Measurements from ENCODE around the gene GRAP2. TPM values are rescaled to one million over a fixed set of nuclear protein-coding genes. Genes with fewer than 3 reads are reported as not detected.
"Not testable (repeated sequence)": the region's sequence is repeated elsewhere in the genome, so short reads cannot be mapped to it uniquely, and the experiment has no call there.

GRAP2 gene
- total and polyA plus RNA-seq, 8 donors: 0.42 to 1.3 (median 0.79) TPM

DNA sequence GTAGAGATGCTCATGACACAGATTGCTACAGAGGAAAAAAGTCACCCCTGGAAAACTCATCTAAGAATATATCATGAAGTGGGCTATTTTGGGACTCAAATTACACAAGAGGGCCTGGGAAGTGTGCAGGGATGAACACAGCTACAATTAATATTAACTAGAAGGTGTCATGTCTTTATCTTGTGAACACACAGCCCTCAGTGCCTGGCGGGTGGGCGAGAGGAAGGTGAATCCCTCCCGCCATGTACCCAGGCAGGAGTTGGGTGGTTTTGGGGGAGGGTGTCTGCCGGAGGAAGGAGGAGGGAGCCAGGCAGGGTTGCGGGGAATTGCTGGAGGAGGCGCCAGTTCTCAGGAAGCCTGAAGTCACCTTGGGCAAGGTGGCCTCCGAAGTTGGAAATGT, 88.7 kb downstream of the GRAP2 start:
- Histone ChIP-seq H3K27me3 (peaks cover 0 to 2% (median 0%) of the 10 kb centered on the region in 4 donors), H3K4me1 (peaks cover 2 to 16% (median 13%) of the 10 kb centered on the region in 3 donors), H3K36me3 (no peaks in the 10 kb centered on the region), H3K9me3 (no peaks in the 10 kb centered on the region), H3K27ac (no peak overlapping the region), H3K4me3 (no peak overlapping the region)
- TF ChIP-seq, protein P1, sequence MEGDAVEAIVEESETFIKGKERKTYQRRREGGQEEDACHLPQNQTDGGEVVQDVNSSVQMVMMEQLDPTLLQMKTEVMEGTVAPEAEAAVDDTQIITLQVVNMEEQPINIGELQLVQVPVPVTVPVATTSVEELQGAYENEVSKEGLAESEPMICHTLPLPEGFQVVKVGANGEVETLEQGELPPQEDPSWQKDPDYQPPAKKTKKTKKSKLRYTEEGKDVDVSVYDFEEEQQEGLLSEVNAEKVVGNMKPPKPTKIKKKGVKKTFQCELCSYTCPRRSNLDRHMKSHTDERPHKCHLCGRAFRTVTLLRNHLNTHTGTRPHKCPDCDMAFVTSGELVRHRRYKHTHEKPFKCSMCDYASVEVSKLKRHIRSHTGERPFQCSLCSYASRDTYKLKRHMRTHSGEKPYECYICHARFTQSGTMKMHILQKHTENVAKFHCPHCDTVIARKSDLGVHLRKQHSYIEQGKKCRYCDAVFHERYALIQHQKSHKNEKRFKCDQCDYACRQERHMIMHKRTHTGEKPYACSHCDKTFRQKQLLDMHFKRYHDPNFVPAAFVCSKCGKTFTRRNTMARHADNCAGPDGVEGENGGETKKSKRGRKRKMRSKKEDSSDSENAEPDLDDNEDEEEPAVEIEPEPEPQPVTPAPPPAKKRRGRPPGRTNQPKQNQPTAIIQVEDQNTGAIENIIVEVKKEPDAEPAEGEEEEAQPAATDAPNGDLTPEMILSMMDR (IDR thresholded peaks at IDR 0.05): no peak
- intact Hi-C loops (cut with DNase I): no loop called here
- DNase-seq: no peak
- ATAC-seq: no peak
- 90 to 92% methylated on average over 7 of the region's 7 CpGs for WGBS, 2 donors
- FAIRE-seq: no peak

DNA sequence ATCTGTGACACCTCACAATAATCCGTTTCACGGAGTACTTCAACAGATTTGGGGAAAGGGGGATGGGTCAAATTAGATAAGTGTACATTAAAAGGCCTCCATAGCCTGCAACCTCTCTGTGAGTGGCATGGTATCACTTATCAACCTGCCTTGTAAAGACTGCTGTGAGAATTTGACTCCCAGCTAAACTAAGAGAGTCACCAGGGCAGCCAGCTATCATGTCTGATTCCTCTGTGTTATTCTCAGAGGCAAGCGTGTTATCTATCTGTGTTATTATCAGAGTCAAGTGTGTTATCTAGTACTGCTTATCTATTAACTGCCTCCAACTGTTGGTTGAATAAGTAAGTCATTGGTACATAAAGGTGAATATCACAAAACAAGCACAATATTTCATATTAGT, 89.8 kb downstream of the GRAP2 start:
- ATAC-seq: no peak
- Histone ChIP-seq H3K27ac (peak overlapping the region in 1 of 4 donors; percentile 38), H3K4me1 (peaks cover 2 to 16% (median 13%) of the 10 kb centered on the region in 3 donors), H3K36me3 (no peaks in the 10 kb centered on the region), H3K27me3 (peaks cover 0 to 1% (median 0%) of the 10 kb centered on the region in 4 donors), H3K4me3 (no peak overlapping the region), H3K9me3 (no peaks in the 10 kb centered on the region)
- TF ChIP-seq, protein P1 (IDR thresholded peaks at IDR 0.05): no peak
- no peak for DNase-seq
- WGBS, 2 donors: 22 to 30% methylated on average over 3 of the region's 3 CpGs
- intact Hi-C loops (cut with DNase I): no loop called here
- FAIRE-seq: no peak

DNA sequence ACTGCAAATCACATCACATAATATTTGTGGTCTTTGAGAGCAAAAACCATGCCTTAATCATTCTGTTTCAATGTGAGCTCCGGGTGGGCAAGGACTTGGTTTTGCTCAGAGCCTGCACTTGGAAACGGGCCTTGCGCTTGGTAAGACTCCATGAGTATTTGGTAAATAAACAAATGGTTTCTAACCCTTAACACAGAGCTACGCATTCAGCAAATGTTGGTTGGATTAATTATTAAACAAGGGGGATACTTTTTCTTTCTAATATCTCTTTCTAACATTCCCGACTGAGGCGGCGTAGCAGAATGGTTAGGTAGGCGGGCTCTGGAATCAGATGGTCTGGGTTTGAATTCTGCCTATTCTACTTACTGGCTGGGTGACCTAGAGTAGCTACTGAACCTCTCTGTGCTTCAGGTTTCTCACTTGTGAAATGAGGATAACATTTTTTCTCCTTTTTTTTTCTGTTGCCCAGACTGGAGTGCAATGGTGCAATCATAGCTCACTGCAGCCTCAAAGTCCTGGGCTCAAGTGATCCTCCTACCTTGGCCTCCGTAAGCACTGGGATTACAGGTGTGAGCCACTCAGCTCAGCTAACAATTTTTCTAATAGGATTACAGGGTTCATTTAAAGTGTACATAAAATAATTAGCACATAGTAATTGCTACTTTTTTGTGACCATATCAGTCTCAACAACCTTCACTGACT, 90.4 kb downstream of the GRAP2 start:
- ATAC-seq (peak in 3 of 4 donors; percentile 17 to 21 (median 20)), FAIRE-seq (no peak), DNase-seq (peak in 1 of 6 donors; percentile 32)
- intact Hi-C loops (cut with DNase I): no loop called here
- Histone ChIP-seq H3K9me3 (no peaks in the 10 kb centered on the region), H3K27ac (peak overlapping the region in 1 of 4 donors; percentile 38), H3K36me3 (no peaks in the 10 kb centered on the region), H3K4me3 (no peak overlapping the region), H3K27me3 (no peaks in the 10 kb centered on the region), H3K4me1 (peaks cover 2 to 16% (median 13%) of the 10 kb centered on the region in 3 donors)
- TF ChIP-seq, protein P1 (IDR thresholded peaks at IDR 0.05): no peak
- 28 to 32% methylated on average over 9 of the region's 9 CpGs for WGBS, 2 donors

- ATAC-seq: no peak
- FAIRE-seq: no peak
- no peaks in the 10 kb centered on the region for H3K27me3 ChIP-seq
- H3K9me3 ChIP-seq: no peaks in the 10 kb centered on the region
- DNase-seq: no peak
- H3K4me3 ChIP-seq: no peak overlapping the region
- no peaks in the 10 kb centered on the region for H3K36me3 ChIP-seq
- TF ChIP-seq, protein P1 (IDR thresholded peaks at IDR 0.05): no peak
- intact Hi-C loops (cut with DNase I): no loop called here
- H3K27ac ChIP-seq: no peak overlapping the region
- peaks cover 6 to 23% (median 18%) of the 10 kb centered on the region in 3 donors for H3K4me1 ChIP-seq
- 53 to 81% methylated on average over 5 of the region's 5 CpGs for WGBS, 2 donors
Measured at GRCh38 chr22:39992088-39992826, 91.4 kb downstream of the GRAP2 start.

GRCh38 chr22:39992894-39993293, 92.0 kb downstream of the GRAP2 start:
- H3K27ac ChIP-seq; H3K36me3 ChIP-seq; intact Hi-C loops (cut with DNase I); H3K27me3 ChIP-seq; ATAC-seq; FAIRE-seq; H3K4me3 ChIP-seq; DNase-seq; H3K9me3 ChIP-seq: not testable (repeated sequence)
- H3K4me1 ChIP-seq: peaks cover 13 to 30% (median 24%) of the 10 kb centered on the region in 3 donors
- 93 to 97% methylated on average over 7 of the region's 7 CpGs for WGBS, 2 donors
